ENCODE data around the gene TM4SF4. TPM values are rescaled to one million over a fixed set of nuclear protein-coding genes. Genes with fewer than 3 reads are reported as not detected.

The TM4SF4 gene, protein sequence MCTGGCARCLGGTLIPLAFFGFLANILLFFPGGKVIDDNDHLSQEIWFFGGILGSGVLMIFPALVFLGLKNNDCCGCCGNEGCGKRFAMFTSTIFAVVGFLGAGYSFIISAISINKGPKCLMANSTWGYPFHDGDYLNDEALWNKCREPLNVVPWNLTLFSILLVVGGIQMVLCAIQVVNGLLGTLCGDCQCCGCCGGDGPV
- 29.3 to 43.4 TPM (median 35.2 TPM) in 5 replicates for total RNA-seq (2022; extraction: Qiagen RNA extraction; ENCODE audit: low read depth)

DNA sequence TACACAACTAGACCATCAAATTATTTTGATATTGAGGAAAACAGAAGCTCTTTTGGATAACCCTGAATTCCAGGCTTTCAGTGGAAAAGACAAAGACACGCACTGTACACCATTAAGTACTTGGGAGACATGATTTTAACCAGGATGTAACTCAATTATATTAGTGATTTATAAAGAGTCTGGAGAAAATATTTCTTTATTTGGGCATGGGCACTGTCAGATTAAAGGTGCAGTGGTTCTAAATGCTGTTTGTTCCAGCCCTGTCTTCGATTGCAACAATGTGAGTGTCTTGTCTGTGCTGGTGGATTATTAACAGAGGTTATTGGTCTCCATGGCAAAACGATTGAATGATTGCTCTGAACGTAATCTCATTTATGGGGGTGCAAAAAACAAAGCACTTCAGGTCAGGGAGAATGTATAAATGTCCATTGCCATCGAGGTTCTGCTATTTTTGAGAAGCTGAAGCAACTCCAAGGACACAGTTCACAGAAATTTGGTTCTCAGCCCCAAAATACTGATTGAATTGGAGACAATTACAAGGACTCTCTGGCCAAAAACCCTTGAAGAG is at the start of gene TM4SF4:
Gene TM4SF4 (plus strand): TSS at position 448 of the 568 bp plus-strand sequence. CDS start 181 bp downstream, outside the sequence.

Other genes with a start within 250 kb of the TM4SF4 start
- 42.4 to 49.6 TPM (median 45.0 TPM) in 5 replicates for gene TM4SF18, start 141.1 kb upstream of the TM4SF4 start, total RNA-seq (2022; extraction: Qiagen RNA extraction; ENCODE audit: low read depth)
- gene TM4SF1, start 97.0 kb upstream of the TM4SF4 start, total RNA-seq (2022; extraction: Qiagen RNA extraction; ENCODE audit: low read depth), result 1,446 to 2,525 TPM (median 1,775 TPM) in 5 replicates
- gene WWTR1, start 183.3 kb downstream of the TM4SF4 start, total RNA-seq (2022; extraction: Qiagen RNA extraction; ENCODE audit: low read depth), result 105 to 126 TPM (median 121 TPM) in 5 replicates

Measured in A549 treated with CpdA at 1 μM for 4 hours (cell line).